Osteoblast (primary cell): ENCODE data around the gene KRTAP19-3. TPM values are rescaled to one million over a fixed set of nuclear protein-coding genes. Genes with fewer than 3 reads are reported as not detected.
"Not testable (repeated sequence)": the region's sequence is repeated elsewhere in the genome, so short reads cannot be mapped to it uniquely, and the experiment has no call there.

Experiments used
- DNase-seq: peaks from one replicate; pipeline ENCODE4 v3.0.0; 2011; ENCODE audit warnings: low spot score, mixed read lengths; ENCODE audit not compliant: insufficient read length; ENCODE audit errors: missing footprints
- H2AFZ ChIP-seq: 2 replicates; pipeline ENCODE4 v1.6.0; 2011; ENCODE audit warnings: mild to moderate bottlenecking, low read length
- H3K27ac ChIP-seq: 2 replicates; pipeline ENCODE4 v1.5.1; 2011; ENCODE audit warnings: mild to moderate bottlenecking, low read depth, low read length, moderate library complexity
- H3K27me3 ChIP-seq: 2 replicates; pipeline ENCODE4 v1.6.0; 2012; ENCODE audit warnings: mild to moderate bottlenecking, control low read depth, inconsistent platforms, low read length, moderate library complexity; ENCODE audit not compliant: insufficient read depth
- H3K36me3 ChIP-seq: 2 replicates; pipeline ENCODE4 v1.5.1; 2011; ENCODE audit warnings: mild to moderate bottlenecking, low read length, control low read depth, moderate library complexity; ENCODE audit not compliant: insufficient read depth
- H3K4me1 ChIP-seq: 2 replicates; pipeline ENCODE4 v1.5.1; 2011; ENCODE audit warnings: mild to moderate bottlenecking, low read length, control low read depth, moderate library complexity; ENCODE audit not compliant: insufficient read depth
- H3K4me2 ChIP-seq: 2 replicates; pipeline ENCODE4 v1.6.0; 2011; ENCODE audit warnings: mild to moderate bottlenecking, low read length; ENCODE audit not compliant: insufficient read depth
- H3K4me3 ChIP-seq: fragments of 200-600 bp; sonication (generic); 3 replicates; pipeline ENCODE4 v1.5.1; 2012; ENCODE audit warnings: mild to moderate bottlenecking, low read length, inconsistent platforms; ENCODE audit not compliant: insufficient read depth
- H3K79me2 ChIP-seq: 2 replicates; pipeline ENCODE4 v1.6.0; 2012; ENCODE audit warnings: mild to moderate bottlenecking, low read length, control low read depth, inconsistent platforms; ENCODE audit not compliant: insufficient read depth
- H3K9me3 ChIP-seq: 2 replicates; pipeline ENCODE4 v1.5.1; 2011; ENCODE audit warnings: low read depth, low read length, control low read depth
- H4K20me1 ChIP-seq: 2 replicates; pipeline ENCODE4 v1.6.0; 2012; ENCODE audit warnings: mild to moderate bottlenecking, low read length, control low read depth; ENCODE audit not compliant: insufficient read depth
- total RNA-seq: library from RNA; depleted of rRNA; stranded (reverse); fragments of >200 nt; gene quantifications from 2 replicates; pipeline ENCODE4 v1.2.3, GENCODE V29; 2012
- TF ChIP-seq, protein P1 (sequence below): IDR thresholded peaks from 2 replicates; pipeline ENCODE4 v1.5.1; 2011; ENCODE audit warnings: mild to moderate bottlenecking, low read depth, low read length, moderate library complexity; ENCODE audit errors: extremely low read depth

KRTAP19-3 gene
- not detected in 2 replicates for total RNA-seq

DNA sequence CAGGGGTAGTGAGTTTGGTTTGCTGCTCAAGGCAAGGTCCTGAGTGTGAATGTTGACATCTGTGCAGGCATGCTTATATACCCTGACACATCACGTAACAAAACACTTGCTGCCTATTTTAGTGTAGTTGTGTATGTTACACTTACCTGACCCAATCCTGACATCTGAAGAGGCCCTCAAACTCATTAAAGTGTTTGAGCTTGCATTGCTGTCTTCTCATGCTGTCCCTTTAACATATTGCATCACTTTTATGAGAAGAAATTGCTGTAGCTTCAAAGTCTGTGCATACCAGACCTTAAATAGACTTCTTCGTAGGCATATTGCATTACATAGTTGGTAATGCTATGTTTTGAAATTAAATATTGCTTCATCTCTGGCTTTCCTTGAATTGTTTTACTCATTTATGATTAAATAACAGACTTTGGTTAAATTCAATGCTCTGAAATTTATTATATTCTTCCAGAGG lies at the start of gene KRTAP19-3:
Gene KRTAP19-3, minus strand, starts transcription at position 51 of the 466 bp plus-strand sequence. CDS start 56 bp downstream, outside the sequence.
- TF ChIP-seq, protein P1, sequence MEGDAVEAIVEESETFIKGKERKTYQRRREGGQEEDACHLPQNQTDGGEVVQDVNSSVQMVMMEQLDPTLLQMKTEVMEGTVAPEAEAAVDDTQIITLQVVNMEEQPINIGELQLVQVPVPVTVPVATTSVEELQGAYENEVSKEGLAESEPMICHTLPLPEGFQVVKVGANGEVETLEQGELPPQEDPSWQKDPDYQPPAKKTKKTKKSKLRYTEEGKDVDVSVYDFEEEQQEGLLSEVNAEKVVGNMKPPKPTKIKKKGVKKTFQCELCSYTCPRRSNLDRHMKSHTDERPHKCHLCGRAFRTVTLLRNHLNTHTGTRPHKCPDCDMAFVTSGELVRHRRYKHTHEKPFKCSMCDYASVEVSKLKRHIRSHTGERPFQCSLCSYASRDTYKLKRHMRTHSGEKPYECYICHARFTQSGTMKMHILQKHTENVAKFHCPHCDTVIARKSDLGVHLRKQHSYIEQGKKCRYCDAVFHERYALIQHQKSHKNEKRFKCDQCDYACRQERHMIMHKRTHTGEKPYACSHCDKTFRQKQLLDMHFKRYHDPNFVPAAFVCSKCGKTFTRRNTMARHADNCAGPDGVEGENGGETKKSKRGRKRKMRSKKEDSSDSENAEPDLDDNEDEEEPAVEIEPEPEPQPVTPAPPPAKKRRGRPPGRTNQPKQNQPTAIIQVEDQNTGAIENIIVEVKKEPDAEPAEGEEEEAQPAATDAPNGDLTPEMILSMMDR = no peak
- Histone ChIP-seq H3K4me2 (no peak within 1 kb of the TSS), H4K20me1 (no peaks in the 10 kb centered on the region), H3K9me3 (peaks cover 8% of the 10 kb centered on the region), H3K27me3 (no peaks in the 10 kb centered on the region), H3K27ac (no peak within 1 kb of the TSS), H3K4me3 (no peak within 1 kb of the TSS), H3K79me2 (no peaks in the 10 kb centered on the region), H3K4me1 (no peaks in the 10 kb centered on the region), H3K36me3 (no peaks in the 10 kb centered on the region), H2AFZ (no peak within 1 kb of the TSS)
- DNase-seq = no peak

DNA sequence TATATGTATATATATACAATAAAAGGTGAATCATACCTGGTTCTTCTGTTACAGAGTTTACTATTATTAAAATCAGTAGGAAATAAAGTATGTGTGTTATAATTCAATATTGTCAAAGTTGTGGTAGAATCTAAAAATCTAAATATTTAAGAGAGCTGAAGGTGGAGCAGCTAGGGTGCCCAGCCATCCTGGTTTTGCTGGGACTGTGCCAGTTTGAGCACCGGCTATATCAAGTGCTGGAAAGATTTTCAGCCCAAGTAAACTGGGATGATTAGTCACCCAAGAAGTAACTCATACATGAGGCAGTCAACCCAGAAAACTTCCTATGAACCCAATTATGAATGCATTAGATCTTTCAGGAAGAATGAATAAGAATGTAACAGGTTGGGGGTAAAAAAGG lies 27.1 kb upstream of the KRTAP19-3 start:
- Histone ChIP-seq H3K4me3 (no peak overlapping the region), H3K4me2 (no peak overlapping the region), H3K27me3 (no peaks in the 10 kb centered on the region), H3K36me3 (no peaks in the 10 kb centered on the region), H2AFZ (no peak overlapping the region), H3K79me2 (no peaks in the 10 kb centered on the region), H4K20me1 (no peaks in the 10 kb centered on the region), H3K27ac (no peak overlapping the region), H3K9me3 (no peaks in the 10 kb centered on the region), H3K4me1 (no peaks in the 10 kb centered on the region)
- no peak for DNase-seq
- TF ChIP-seq, protein P1 = no peak

DNA sequence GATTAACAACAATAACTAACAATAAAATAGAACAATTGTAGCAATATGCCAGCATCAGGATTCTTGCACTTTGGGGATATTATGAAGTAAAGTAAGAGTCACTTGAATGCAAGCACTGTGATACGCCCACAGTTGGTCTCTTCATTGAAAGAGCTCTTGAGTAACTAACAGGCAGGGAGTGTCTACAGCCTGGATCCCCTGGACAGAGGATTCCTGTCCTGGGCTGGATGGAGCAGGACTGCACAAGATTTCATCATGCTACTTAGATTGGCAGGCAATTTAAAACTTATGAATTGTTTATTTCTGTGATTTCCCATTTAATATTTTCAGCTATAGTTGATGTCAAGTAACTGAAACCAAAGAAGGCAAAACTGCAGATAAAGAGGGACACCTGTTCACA lies 23.9 kb upstream of the KRTAP19-3 start:
- TF ChIP-seq, protein P1 = no peak
- H3K27ac ChIP-seq = no peak overlapping the region
- H2AFZ ChIP-seq = no peak overlapping the region
- no peaks in the 10 kb centered on the region for H3K79me2 ChIP-seq
- H3K4me3 ChIP-seq = no peak overlapping the region
- H3K36me3 ChIP-seq = no peaks in the 10 kb centered on the region
- no peaks in the 10 kb centered on the region for H3K9me3 ChIP-seq
- no peaks in the 10 kb centered on the region for H3K27me3 ChIP-seq
- H4K20me1 ChIP-seq = no peaks in the 10 kb centered on the region
- DNase-seq = no peak
- no peaks in the 10 kb centered on the region for H3K4me1 ChIP-seq
- no peak overlapping the region for H3K4me2 ChIP-seq

DNA sequence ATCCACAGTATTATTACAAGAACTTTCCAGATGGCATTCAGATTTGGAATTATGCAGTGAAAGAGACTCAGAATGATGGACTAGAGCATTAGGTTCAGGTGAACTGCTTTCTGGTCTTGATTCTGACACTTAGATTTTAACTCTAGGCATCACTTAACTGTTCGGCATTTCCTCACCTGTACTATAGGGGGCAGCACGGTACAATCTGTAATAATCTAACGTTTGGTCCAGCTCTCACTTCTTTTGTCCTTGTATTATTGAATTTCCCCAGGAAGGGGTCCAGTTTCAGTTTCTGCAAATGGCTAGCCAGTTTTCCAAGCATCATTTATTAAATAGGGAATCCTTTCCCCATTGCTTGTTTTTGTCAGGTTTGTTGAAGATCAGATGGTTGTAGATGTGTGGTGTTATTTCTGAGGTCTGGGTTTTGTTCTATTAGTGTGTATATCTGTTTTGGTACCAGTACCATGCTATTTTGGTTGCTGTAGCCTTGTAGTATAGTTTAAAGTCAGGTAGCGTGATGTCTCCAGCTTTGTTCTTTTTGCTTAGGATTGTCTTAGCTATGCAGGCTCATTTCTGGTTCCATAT lies 13.9 kb upstream of the KRTAP19-3 start:
- DNase-seq, H3K27me3 ChIP-seq, H3K4me1 ChIP-seq, H3K9me3 ChIP-seq, H3K4me3 ChIP-seq, H3K27ac ChIP-seq, H3K36me3 ChIP-seq, H2AFZ ChIP-seq, H4K20me1 ChIP-seq, H3K79me2 ChIP-seq, H3K4me2 ChIP-seq: not testable (repeated sequence)
